Astrocyte (in vitro differentiated cells and primary cell): ENCODE measurements around the gene THADA.

Experiments used
- EZH2 ChIP-seq: IDR thresholded peaks from 2 replicates; pipeline ENCODE4 v1.6.1; 2012; ENCODE audit warnings: mild to moderate bottlenecking, low read length, inconsistent platforms; ENCODE audit not compliant: insufficient read depth
- TF ChIP-seq, protein P1 (sequence below): IDR thresholded peaks from 2 replicates; pipeline ENCODE4 v1.5.1; 2011; ENCODE audit warnings: low read depth, mild to moderate bottlenecking, inconsistent platforms, low read length, moderate library complexity; ENCODE audit not compliant: insufficient read depth

DNA sequence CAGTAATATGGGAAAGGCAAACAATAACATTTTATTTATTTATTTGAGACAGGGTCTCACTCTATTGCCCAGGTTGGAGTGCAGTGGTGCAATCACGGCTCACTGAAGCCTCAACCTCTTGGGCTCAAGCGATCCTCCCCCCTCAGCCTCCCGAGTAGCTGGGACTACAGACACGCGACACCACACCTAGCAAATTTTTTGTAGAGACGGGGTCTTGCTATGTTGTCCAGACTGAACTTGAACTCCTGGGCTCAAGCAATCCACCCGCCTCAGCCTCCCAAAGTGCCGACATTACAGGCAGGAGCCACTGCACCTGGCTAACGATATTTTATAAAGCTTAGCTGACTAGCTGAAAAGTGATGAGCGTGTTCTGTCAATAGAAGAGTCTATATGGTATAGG, 23.7 kb upstream of the THADA start:
- TF ChIP-seq, protein P1, sequence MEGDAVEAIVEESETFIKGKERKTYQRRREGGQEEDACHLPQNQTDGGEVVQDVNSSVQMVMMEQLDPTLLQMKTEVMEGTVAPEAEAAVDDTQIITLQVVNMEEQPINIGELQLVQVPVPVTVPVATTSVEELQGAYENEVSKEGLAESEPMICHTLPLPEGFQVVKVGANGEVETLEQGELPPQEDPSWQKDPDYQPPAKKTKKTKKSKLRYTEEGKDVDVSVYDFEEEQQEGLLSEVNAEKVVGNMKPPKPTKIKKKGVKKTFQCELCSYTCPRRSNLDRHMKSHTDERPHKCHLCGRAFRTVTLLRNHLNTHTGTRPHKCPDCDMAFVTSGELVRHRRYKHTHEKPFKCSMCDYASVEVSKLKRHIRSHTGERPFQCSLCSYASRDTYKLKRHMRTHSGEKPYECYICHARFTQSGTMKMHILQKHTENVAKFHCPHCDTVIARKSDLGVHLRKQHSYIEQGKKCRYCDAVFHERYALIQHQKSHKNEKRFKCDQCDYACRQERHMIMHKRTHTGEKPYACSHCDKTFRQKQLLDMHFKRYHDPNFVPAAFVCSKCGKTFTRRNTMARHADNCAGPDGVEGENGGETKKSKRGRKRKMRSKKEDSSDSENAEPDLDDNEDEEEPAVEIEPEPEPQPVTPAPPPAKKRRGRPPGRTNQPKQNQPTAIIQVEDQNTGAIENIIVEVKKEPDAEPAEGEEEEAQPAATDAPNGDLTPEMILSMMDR, result no peak
- no peak for TF ChIP-seq EZH2
